ENCODE results near the gene INMT.

The INMT gene

DNA sequence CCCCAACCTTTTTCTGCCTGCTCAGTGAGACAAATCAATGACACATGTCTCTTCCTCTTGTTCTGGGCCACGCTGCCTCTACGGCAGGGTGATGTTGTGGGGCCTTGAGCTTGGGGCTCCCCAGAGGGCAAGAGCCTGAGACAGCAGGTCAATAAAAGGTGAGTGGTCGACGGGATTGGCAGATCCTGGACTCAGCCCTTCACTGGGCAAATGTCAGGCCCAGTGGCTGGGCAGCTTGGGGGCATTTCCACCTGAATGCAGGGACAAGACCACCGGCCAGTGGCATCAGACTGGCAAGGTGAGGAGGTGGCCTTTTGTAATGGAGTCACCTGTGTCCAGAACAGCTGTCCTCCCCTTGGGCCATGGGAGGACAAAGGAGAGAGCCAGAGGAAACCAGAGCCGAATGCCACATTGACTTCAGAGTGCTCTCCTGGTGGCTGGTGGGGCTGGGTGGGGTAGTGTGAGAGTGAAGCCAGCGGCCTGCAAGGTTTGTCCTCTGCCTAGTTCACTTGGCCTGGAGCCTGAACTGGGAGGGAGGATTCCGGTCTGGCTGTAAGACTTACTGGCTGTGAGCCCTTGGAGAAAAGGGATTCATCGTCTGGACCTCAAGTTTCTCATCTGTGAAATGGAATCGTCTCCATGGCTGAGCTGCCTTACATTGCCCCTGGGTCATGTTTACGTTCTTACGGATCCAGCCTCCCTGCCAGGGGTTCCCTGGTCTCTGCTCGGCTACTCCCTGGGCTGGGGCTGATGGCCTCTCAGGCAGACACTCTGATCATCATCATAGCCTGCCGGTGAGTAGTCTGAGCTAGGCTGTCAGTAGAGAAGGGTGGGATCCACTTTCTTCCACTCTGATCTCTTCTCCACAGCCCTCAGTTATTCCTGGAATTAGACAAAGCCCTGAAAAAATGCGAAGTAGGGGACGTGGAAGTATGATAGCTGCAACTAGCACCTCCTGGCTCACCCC, 44.3 kb upstream of the INMT start:
- Histone ChIP-seq H3K4me3 (ENCODE audit: low read length) (no peak overlapping the region), H3K27ac (ENCODE audit: low read depth, low read length) (no peak overlapping the region), H3K4me1 (ENCODE audit: control insufficient read depth, low read length) (no peaks in the 10 kb centered on the region), H3K4me2 (ENCODE audit: low read length) (no peak overlapping the region), H4K20me1 (ENCODE audit: control insufficient read depth, insufficient read depth, low read depth, low read length) (no peaks in the 10 kb centered on the region), H3F3A (ENCODE audit: control insufficient read depth, insufficient read depth) (no peaks in the 10 kb centered on the region), H3K79me2 (ENCODE audit: control insufficient read depth, low read length) (no peaks in the 10 kb centered on the region), H3K27me3 (ENCODE audit: control insufficient read depth, low read length) (peaks cover 28% of the 10 kb centered on the region), H3K36me3 (ENCODE audit: control insufficient read depth, low read length) (no peaks in the 10 kb centered on the region), H3K9me2 (replicated peaks; ENCODE audit: control insufficient read depth, low read length) (no peaks in the 10 kb centered on the region), H3K9me3 (ENCODE audit: control insufficient read depth, insufficient read depth, low read length) (no peaks in the 10 kb centered on the region)
- no peak for TF ChIP-seq EZH2phosphoT487 (IDR thresholded peaks at IDR 0.05; ENCODE audit: borderline replicate concordance, low read length)
- TF ChIP-seq, protein P1, sequence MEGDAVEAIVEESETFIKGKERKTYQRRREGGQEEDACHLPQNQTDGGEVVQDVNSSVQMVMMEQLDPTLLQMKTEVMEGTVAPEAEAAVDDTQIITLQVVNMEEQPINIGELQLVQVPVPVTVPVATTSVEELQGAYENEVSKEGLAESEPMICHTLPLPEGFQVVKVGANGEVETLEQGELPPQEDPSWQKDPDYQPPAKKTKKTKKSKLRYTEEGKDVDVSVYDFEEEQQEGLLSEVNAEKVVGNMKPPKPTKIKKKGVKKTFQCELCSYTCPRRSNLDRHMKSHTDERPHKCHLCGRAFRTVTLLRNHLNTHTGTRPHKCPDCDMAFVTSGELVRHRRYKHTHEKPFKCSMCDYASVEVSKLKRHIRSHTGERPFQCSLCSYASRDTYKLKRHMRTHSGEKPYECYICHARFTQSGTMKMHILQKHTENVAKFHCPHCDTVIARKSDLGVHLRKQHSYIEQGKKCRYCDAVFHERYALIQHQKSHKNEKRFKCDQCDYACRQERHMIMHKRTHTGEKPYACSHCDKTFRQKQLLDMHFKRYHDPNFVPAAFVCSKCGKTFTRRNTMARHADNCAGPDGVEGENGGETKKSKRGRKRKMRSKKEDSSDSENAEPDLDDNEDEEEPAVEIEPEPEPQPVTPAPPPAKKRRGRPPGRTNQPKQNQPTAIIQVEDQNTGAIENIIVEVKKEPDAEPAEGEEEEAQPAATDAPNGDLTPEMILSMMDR (IDR thresholded peaks at IDR 0.05; ENCODE audit: low read depth, low read length, poor library complexity, severe bottlenecking), result no peak

DNA sequence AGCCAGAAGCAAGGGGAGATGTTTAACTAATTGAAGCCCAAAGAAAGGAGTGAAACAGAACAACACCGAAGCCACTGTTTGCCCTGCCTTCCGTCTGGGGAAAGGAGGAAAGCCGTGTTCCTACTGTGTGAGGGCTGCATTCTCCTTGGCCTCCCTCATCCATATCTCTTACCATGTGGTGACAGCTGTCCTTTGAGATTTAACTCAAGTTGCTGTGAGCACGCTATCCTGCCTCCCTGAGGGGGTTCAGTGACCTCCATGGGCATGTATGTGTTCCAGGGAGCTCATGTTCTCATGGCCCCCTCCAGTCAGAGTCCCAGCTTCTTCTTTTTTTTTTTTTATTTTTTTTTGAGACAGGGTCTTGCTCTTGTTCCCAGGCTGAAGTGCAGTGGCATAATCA, 43.5 kb upstream of the INMT start:
- Histone ChIP-seq H3K9me3 (ENCODE audit: control insufficient read depth, insufficient read depth, low read length) (no peaks in the 10 kb centered on the region), H3K4me3 (ENCODE audit: low read length) (no peak overlapping the region), H3K27ac (ENCODE audit: low read depth, low read length) (no peak overlapping the region), H3K9me2 (replicated peaks; ENCODE audit: control insufficient read depth, low read length) (no peaks in the 10 kb centered on the region), H3K36me3 (ENCODE audit: control insufficient read depth, low read length) (no peaks in the 10 kb centered on the region), H3K27me3 (ENCODE audit: control insufficient read depth, low read length) (peaks cover 23% of the 10 kb centered on the region), H3K4me2 (ENCODE audit: low read length) (no peak overlapping the region), H3F3A (ENCODE audit: control insufficient read depth, insufficient read depth) (no peaks in the 10 kb centered on the region), H3K4me1 (ENCODE audit: control insufficient read depth, low read length) (no peaks in the 10 kb centered on the region), H4K20me1 (ENCODE audit: control insufficient read depth, insufficient read depth, low read depth, low read length) (no peaks in the 10 kb centered on the region), H3K79me2 (ENCODE audit: control insufficient read depth, low read length) (no peaks in the 10 kb centered on the region)
- TF ChIP-seq, protein P1 (IDR thresholded peaks at IDR 0.05; ENCODE audit: low read depth, low read length, poor library complexity, severe bottlenecking), result no peak
- no peak for TF ChIP-seq EZH2phosphoT487 (IDR thresholded peaks at IDR 0.05; ENCODE audit: borderline replicate concordance, low read length)

DNA sequence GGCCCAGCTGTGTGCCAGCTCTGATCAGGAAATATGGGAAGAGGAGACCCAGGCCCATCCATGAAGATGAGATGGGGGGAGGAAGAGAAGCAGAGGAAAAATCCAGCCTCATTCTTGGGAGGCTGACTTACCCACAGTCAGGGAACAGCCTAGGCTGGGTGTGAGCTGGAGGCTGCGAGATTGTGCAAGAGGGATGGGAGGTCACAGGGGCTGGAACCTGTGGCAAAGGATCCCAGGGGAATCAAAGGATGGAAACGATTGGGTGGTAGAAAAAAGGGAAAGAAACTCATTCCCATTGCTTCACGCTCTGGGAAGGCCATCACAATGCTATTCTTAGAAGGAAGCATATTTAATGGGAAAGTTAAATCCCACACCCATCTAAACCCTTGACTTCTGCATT, 43.0 kb upstream of the INMT start:
- H4K20me1 ChIP-seq (ENCODE audit: control insufficient read depth, insufficient read depth, low read depth, low read length), result no peaks in the 10 kb centered on the region
- no peak for TF ChIP-seq EZH2phosphoT487 (IDR thresholded peaks at IDR 0.05; ENCODE audit: borderline replicate concordance, low read length)
- TF ChIP-seq, protein P1 (IDR thresholded peaks at IDR 0.05; ENCODE audit: low read depth, low read length, poor library complexity, severe bottlenecking), result no peak
- no peaks in the 10 kb centered on the region for H3K79me2 ChIP-seq (ENCODE audit: control insufficient read depth, low read length)
- H3K9me2 ChIP-seq (replicated peaks; ENCODE audit: control insufficient read depth, low read length), result no peaks in the 10 kb centered on the region
- no peaks in the 10 kb centered on the region for H3K4me1 ChIP-seq (ENCODE audit: control insufficient read depth, low read length)
- H3K4me2 ChIP-seq (ENCODE audit: low read length), result no peak overlapping the region
- peaks cover 21% of the 10 kb centered on the region for H3K27me3 ChIP-seq (ENCODE audit: control insufficient read depth, low read length)
- H3K9me3 ChIP-seq (ENCODE audit: control insufficient read depth, insufficient read depth, low read length), result no peaks in the 10 kb centered on the region
- no peaks in the 10 kb centered on the region for H3F3A ChIP-seq (ENCODE audit: control insufficient read depth, insufficient read depth)
- H3K4me3 ChIP-seq (ENCODE audit: low read length), result no peak overlapping the region
- H3K27ac ChIP-seq (ENCODE audit: low read depth, low read length), result no peak overlapping the region
- no peaks in the 10 kb centered on the region for H3K36me3 ChIP-seq (ENCODE audit: control insufficient read depth, low read length)

Measured in DOHH2 (cell line).